ENCODE results near the gene ALK. TPM values are rescaled to one million over a fixed set of nuclear protein-coding genes. Genes with fewer than 3 reads are reported as not detected.

The ALK gene
- polyA plus RNA-seq, 3 donors: 0.02 to 1.0 (median 0.13) TPM

- 40 to 44% (median 43%) methylated on average over 1 of the region's 1 CpG for WGBS, 3 donors
- H3K27ac ChIP-seq (ENCODE audit: low read depth, low read length): no peak overlapping the region
Measured at GRCh38 chr2:29811378-29811777, 110.0 kb downstream of the ALK start.

DNA sequence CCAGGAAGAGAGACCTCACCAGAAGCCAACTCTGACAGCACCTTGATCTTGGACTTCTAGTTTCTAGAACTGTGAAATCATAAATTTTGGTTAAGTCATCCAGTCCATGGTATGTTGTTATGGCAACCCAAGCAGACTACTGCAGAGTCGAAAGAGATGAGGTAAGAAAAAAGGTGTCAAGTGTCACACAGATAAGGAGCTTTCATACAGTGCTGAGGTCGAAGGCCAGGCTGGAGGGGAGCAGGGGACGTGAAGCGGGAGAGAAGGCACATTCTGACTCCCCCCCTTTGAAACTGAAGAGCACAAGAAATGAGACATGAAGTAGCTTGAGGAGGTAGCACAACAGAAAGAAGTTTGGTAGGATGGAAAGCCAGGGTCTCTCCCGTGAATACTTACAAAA is 110.4 kb downstream of the ALK start:
- H3K27ac ChIP-seq (ENCODE audit: low read depth, low read length): no peak overlapping the region
- 30 to 58% (median 35%) methylated on average over 5 of the region's 5 CpGs for WGBS, 3 donors

GRCh38 chr2:29808321-29808720 is 113.1 kb downstream of the ALK start:
- 51 to 73% (median 61%) methylated on average over 4 of the region's 4 CpGs for WGBS, 3 donors

DNA sequence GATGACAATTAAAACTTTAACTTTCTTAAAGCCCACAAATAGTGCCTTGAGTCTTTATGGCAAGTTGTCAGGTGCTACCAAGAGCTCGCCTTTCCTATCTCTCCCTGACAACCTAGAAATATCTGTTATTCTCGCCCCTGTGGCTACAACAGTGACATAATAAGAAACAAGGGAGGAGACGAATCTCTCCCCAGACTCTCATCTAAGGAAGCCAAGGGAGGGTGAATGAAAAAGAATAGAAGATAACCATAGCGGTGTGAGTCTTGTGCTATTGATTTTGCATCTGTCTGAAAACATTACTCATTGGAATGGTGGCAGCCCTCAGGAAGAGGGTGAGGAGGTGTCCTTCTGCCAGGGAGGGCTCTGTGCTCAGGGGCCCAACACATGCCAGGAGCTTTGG is 114.3 kb downstream of the ALK start:
- WGBS, 3 donors: 68 to 74% (median 69%) methylated on average over 4 of the region's 4 CpGs
- H3K27ac ChIP-seq (ENCODE audit: low read depth, low read length): no peak overlapping the region

More at GRCh38 chr2:29808321-29808720, 113.1 kb downstream of the ALK start:
- H3K27ac ChIP-seq (ENCODE audit: low read depth, low read length): no peak overlapping the region

GRCh38 chr2:29806461-29806860 is 114.9 kb downstream of the ALK start:
- 64 to 78% (median 74%) methylated on average over 5 of the region's 5 CpGs for whole genome bisulfite sequencing, 3 donors
- H3K27ac ChIP-seq (ENCODE audit: low read depth, low read length): no peak overlapping the region

- H3K27ac ChIP-seq (ENCODE audit: low read depth, low read length): no peak overlapping the region
- 84 to 89% (median 87%) methylated on average over 3 of the region's 3 CpGs for WGBS, 3 donors
Measured at GRCh38 chr2:29804671-29805070, 116.7 kb downstream of the ALK start.

- 70 to 79% (median 77%) methylated on average over 4 of the region's 4 CpGs for WGBS, 3 donors
- no peak overlapping the region for H3K27ac ChIP-seq (ENCODE audit: low read depth, low read length)
Measured at GRCh38 chr2:29803537-29803936, 117.8 kb downstream of the ALK start.

DNA sequence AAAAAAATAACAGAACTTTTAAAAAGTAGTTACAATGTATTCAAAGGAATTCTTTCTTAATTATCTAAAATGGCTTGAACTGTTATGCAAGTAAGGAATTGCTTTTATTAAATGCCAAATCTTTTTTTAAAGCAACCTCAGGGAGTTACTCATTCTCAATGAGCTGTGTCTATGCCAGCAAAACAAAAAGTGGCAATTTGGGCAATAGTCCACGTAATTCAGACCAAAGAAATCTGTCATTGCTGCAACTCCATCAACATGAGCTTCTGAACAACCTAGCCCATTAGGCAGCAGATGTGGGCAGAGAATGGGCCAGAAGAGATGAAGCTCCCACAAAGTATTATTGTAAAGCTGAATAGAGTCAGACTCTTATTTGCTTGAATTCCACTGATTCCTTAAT is 118.4 kb downstream of the ALK start:
- H3K27ac ChIP-seq (ENCODE audit: low read depth, low read length): no peak overlapping the region
- 29 to 60% (median 36%) methylated on average over 1 of the region's 1 CpG for WGBS, 3 donors

- 86 to 93% (median 86%) methylated on average over 3 of the region's 3 CpGs for WGBS, 3 donors
- H3K27ac ChIP-seq (ENCODE audit: low read depth, low read length): no peak overlapping the region
Measured at GRCh38 chr2:29799628-29800027, 121.8 kb downstream of the ALK start.

DNA sequence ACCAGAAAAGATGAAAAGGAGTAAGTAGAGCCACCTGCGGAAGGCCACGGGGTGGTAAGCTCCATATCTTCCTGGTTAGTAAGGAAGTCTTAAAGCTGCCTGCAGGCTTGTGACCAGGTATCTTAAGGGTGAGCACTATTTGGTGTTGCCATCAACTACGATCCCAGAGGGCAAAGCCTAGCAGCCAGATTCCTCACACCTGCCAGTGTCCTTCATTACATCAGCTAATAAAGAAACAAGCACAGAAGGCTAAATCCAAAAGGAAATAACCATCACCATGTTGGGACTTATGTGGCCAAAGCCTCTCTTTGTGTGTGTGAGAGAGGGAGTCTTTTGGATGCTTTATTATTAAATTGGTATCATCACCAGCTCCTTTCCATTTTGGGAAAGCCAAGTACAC is 123.5 kb downstream of the ALK start:
- WGBS, 3 donors: 59 to 85% (median 60%) methylated on average over 3 of the region's 3 CpGs
- H3K27ac ChIP-seq (ENCODE audit: low read depth, low read length): no peak overlapping the region

DNA sequence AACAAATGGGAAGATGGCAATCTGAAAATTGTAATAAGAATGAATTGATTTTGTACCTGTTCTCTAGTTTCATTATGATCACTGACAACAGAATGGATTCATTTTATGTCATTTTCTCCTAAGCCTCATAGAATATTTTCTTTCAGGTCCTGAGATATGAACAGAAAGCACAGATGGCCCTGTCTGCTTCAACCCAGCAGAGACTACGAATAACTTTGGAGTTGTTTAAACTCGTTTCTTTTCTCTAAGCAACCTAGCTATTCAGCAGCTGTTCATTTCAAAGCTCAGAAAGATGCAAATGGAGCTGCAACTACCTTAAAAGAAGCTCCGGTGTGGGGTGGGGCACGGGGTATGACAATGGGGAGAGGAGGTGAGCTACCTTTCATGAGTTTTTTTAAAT is 124.9 kb downstream of the ALK start:
- 68 to 75% (median 71%) methylated on average over 4 of the region's 4 CpGs for WGBS, 3 donors
- H3K27ac ChIP-seq (ENCODE audit: low read depth, low read length): no peak overlapping the region

DNA sequence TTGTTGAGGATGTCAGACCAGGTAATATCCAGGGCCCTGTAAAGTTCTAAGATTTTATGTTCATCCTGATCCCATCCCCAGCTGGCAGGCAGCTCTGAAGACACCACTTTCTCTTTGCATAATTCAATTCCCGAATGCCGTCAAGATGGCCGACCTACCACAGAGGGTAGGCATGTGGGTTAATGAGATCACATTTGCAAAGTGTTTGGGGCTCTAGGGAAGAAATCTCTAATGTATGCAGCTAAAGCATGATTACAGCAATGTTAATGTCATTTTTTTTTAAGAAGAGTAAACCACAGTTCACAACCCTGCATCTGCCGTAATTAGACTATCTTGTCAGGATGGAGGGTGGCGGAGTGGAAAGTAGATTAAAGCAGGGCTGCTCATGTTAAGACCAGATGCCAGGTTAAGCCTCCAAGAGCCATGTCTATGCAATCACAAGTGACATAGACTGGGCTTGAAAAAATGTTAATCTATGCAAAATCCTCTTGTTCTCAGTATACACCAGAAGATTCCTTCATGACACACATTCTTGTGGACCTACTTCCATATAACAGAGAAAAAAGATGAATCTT is 131.4 kb downstream of the ALK start:
- WGBS, 3 donors: 82 to 94% (median 93%) methylated on average over 5 of the region's 5 CpGs
- no peak overlapping the region for H3K27ac ChIP-seq (ENCODE audit: low read depth, low read length)

DNA sequence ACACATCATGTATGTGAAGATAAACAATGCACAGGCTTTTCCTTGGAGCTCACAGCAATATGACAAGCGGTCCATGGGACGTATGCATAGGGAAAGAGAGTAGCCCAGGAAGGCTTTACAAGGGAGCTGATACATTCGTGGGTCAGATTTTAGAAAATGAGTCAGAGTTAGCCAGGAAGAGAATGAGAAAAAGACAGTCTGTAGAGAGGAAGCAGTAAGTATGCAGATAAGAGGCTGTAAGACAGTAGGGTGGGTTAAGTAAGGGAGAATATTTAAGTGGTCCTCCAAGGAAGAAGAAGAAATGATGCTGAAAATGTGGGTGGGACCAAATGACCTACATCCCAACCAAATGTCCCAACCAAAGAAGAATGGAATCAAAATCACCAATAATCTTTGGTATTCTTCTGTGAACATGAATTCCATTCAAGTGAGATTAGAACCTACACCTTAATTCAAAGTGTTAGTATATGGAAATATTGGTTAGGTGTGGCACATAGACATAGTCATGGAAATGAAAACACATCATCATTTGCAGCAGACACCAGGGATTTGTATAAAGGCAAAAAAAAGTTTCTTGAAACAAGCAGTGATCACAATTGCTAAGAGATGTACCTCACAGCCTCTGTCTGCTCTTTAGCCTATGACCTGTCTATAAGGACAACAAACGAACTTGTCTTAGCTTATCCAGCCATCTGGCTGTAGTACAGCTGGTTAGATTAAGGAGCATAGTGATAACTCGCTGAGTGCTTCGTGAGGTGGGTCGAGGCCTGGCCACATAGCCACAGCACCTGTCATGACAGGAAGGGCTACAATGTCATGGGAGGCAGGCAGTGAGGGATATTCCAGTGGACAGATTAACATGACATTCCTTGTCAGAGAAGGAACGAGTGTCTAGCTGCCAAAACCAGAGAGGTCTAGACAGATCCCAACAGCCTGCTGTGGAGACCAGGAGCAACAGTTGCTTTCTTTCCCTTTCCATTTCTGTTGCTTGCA is 133.6 kb downstream of the ALK start:
- 74 to 80% (median 79%) methylated on average over 8 of the region's 8 CpGs for WGBS, 3 donors
- H3K27ac ChIP-seq (ENCODE audit: low read depth, low read length): no peak overlapping the region

DNA sequence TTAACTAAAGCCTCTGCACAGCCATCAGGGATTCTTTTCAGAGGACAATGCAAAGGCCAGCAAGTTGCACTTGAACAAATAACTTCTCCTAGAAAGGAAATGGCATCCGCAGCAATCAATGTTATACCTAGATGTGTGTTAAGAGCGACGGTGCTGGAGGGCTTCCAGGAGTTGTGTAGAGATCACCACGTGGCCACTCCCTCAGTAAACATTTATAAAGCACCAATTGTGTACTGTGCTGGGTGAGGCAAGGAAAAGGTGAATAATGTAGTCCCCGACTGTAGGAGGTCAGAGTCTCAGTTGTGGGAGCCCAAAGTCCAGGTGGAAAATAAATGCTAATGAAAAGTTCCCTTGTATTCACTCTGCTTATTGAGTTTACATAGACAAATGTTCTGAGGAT is 135.0 kb downstream of the ALK start:
- H3K27ac ChIP-seq (ENCODE audit: low read depth, low read length): no peak overlapping the region
- WGBS, 3 donors: 61 to 77% (median 64%) methylated on average over 5 of the region's 5 CpGs

DNA sequence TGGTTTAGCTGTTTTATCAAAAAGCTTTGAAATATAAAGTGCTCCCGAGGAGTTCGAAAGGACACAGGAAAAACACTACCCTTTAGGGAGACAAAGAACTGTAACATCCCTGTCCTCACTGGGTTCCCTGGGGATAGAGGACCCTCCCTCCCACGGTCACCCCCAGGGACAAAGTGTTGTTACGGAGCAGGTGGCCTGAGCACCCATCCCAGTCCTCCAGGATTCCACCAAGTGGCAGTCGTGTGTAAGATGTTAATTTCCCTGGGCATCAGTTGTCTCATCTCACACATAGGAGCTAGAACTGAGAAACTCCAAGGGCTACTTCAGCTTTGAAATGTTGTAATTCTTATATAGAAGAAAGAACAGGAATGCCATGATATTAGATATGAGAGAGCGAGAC is 137.7 kb downstream of the ALK start:
- WGBS, 3 donors: 72 to 89% (median 83%) methylated on average over 6 of the region's 6 CpGs

GRCh38 chr2:29782549-29783458 is 138.6 kb downstream of the ALK start:
- WGBS, 3 donors: 68 to 75% (median 70%) methylated on average over 7 of the region's 7 CpGs
- H3K27ac ChIP-seq (ENCODE audit: low read depth, low read length): no peak overlapping the region

More for the DNA sequence above, 137.7 kb downstream of the ALK start:
- no peak overlapping the region for H3K27ac ChIP-seq (ENCODE audit: low read depth, low read length)

GRCh38 chr2:29782087-29782486 is 139.3 kb downstream of the ALK start:
- H3K27ac ChIP-seq (ENCODE audit: low read depth, low read length): no peak overlapping the region
- 65 to 80% (median 79%) methylated on average over 1 of the region's 1 CpG for WGBS, 3 donors

DNA sequence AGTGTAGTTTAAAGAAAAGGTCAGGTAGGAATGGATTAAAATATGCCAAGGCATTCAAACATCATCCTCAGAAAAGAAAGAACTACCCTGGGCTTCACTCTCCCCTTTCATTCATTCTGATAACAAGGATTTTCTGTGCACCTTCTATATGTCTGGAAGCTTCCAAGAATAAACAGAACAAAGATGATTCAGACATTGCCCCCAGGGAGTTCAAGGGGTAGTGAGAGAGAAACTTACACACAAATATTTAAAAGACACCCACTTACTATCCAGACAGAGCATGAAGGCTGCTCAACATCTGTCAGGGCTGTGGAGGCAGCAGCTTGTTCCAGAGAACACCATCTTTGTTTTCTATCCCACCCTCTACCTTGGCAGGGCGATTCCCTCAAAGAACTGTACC is 140.5 kb downstream of the ALK start:
- 76 to 83% (median 82%) methylated on average over 1 of the region's 1 CpG for WGBS, 3 donors

DNA sequence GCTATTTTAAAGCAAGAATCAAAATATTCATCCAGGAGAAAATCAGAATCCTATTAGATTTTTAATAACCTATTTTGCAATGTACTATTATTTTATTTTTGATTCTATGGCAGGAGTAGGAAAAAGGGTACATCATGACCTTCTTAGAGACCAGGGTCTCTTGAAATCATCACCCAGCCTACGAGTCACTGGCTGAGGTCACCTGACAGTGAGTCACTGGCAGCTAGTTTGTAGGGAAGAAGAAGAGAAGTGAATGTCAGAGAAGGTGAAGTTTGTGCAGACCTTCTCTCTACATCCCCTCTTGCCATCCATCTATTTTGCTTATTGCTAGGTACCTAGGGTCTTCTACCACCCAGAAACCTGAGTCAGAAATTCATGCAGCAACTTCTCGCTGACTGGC is 144.2 kb downstream of the ALK start:
- 47 to 86% (median 54%) methylated on average over 2 of the region's 2 CpGs for WGBS, 3 donors
- no peak overlapping the region for H3K27ac ChIP-seq (ENCODE audit: low read depth, low read length)

More for the DNA sequence above, 140.5 kb downstream of the ALK start:
- H3K27ac ChIP-seq (ENCODE audit: low read depth, low read length): no peak overlapping the region

Measured in adipose tissue (tissue), 3 donors.